Stimulated activated naive CD8-positive, alpha-beta T cell treated with anti-CD3 and anti-CD28 coated beads, Interleukin-15, Interleukin-2, amounts not matched to agents 100 ng/mL and 50 ng/mL, for 24 hours (primary cell): Measurements from ENCODE around the gene TMIGD3.
A peak's percentile ranks its signal among the peaks of the same experiment; 100 is the strongest.
"Not testable (repeated sequence)": the region's sequence is repeated elsewhere in the genome, so short reads cannot be mapped to it uniquely, and the experiment has no call there.

Experiments
- H3K27ac Mint-ChIP-seq: one replicate; pipeline ENCODE4 v1.8.0; 2021; ENCODE audit warnings: mild to moderate bottlenecking, mixed read lengths
- H3K27me3 Mint-ChIP-seq: one replicate; pipeline ENCODE4 v1.8.0; 2021; ENCODE audit warnings: mixed read lengths
- H3K36me3 Mint-ChIP-seq: one replicate; pipeline ENCODE4 v1.8.0; 2021; ENCODE audit warnings: low read depth, mixed read lengths
- H3K4me1 Mint-ChIP-seq: one replicate; pipeline ENCODE4 v1.8.0; 2021; ENCODE audit warnings: low read depth, mixed read lengths
- H3K4me3 Mint-ChIP-seq: one replicate; pipeline ENCODE4 v1.8.0; 2021; ENCODE audit warnings: mild to moderate bottlenecking, mixed read lengths
- H3K9me3 Mint-ChIP-seq: one replicate; pipeline ENCODE4 v1.8.0; 2021; ENCODE audit warnings: mixed read lengths

TMIGD3 gene

DNA sequence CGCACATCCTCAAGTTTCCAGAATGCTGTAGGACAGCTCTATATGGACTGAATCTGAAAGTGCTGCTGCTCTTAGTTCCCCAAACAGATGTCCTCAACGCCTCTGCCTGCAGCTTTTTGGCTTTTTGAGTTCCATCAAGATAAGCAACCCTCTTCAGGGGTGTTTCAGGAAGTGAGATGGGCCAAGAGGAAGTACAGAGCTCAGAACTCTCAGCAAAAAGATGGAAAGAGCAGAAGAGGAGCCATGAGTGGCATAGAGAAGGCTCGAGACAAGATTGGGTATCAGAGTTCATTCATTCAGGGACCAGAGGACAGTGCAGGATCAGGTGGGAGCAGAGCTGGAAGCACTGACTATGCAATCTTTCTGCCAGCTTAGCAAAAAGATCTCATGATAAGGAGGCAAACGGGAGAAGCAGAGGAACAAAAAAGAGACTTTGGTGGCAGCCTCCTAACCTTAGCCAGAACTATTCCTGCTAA lies at the start of gene TMIGD3, which contains the start of gene ADORA3:
Gene TMIGD3 (minus strand): TSS at position 49 of the 476 bp plus-strand sequence. CDS start 279 bp downstream, outside the sequence.
Gene ADORA3 (minus strand): TSS at position 49 of the 476 bp plus-strand sequence. CDS start 279 bp downstream, outside the sequence.
- H3K27ac Mint-ChIP-seq = peak within 1 kb of the TSS; percentile 19
- H3K36me3 Mint-ChIP-seq = no peaks in the 10 kb centered on the region
- H3K9me3 Mint-ChIP-seq = no peaks in the 10 kb centered on the region
- H3K27me3 Mint-ChIP-seq = no peaks in the 10 kb centered on the region
- H3K4me1 Mint-ChIP-seq = peaks cover 56% of the 10 kb centered on the region
- no peak within 1 kb of the TSS for H3K4me3 Mint-ChIP-seq

DNA sequence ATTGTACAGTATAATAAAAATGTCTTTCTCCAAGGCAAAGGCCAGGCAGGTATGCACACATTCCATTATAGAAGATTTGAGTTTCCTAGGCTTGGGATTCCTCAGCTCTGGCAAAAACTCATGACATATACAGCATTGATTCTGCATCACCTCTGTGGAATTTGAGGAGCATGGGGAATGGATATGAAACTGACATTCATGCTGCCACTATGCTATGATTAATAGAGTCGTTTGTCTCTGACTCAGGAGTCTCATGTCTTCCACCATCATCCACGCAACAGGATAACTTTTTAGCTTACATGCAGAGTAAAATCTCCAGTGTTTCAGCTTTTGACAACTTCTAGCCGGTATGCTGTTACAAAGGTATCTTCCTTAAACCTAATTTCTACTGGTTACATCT lies 49.8 kb upstream of the TMIGD3 start:
- Mint-ChIP-seq H3K4me3 (no peak overlapping the region), H3K27me3 (no peaks in the 10 kb centered on the region), H3K4me1 (no peaks in the 10 kb centered on the region), H3K36me3 (no peaks in the 10 kb centered on the region), H3K27ac (no peak overlapping the region), H3K9me3 (no peaks in the 10 kb centered on the region)

DNA sequence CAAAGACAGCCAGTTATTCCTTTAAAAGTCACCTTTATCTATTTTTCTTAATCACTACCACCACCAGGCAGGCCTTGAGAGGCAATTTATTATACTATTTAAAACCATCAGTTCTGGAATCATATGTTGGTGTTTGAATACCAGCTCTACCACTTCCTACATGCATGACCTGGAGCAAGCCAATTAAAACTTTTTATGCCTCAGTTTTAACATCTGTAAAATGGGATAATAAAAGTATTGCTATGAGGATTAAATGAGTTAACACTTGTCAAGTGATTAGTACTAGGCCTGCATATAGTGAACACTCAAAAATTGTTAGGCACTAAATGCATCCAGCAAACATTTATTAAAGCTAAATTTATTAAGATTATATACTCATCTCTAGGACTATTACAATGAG lies 49.2 kb upstream of the TMIGD3 start:
- H3K9me3 Mint-ChIP-seq = no peaks in the 10 kb centered on the region
- no peaks in the 10 kb centered on the region for H3K36me3 Mint-ChIP-seq
- no peaks in the 10 kb centered on the region for H3K4me1 Mint-ChIP-seq
- no peak overlapping the region for H3K27ac Mint-ChIP-seq
- no peaks in the 10 kb centered on the region for H3K27me3 Mint-ChIP-seq
- H3K4me3 Mint-ChIP-seq = no peak overlapping the region

DNA sequence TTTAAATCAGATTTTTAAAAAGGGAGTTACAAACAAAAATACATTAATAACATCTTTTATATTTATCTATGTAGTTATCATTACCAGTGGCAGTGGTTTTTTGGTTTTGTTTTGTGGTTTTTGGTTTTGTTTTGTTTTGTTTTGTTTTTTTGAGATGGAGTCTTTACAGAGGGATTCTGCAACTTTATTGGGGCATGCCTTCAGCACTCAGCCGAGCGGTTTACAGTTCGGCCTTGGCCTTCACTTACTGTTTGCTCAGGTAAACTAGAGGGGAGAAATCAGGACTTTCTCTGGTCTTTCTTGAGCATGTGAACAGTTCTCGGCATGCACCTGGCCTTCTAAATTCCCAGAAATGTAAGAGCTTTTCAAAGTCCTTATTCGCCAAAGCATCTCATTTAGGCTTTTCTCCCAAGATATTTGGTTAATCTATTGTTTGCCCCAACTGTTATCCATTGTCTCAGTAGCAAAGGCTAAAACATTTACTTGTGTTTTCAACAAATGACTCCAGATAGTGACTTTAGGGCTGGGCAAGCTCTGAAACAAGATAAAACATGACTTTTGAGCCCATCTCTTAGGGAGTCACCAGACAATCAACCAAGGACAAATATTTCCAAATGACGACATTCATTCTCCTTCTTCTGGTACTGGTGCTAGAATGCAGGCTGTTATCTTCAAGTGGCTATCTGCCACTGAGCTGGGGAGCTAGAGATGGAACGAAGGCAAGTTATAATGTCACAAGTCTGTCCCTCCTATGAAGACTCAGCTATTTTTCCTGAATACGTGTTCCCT lies 48.4 kb upstream of the TMIGD3 start:
- Mint-ChIP-seq H3K27ac (no peak overlapping the region), H3K36me3 (no peaks in the 10 kb centered on the region), H3K9me3 (no peaks in the 10 kb centered on the region), H3K4me3 (no peak overlapping the region), H3K4me1 (no peaks in the 10 kb centered on the region), H3K27me3 (no peaks in the 10 kb centered on the region)

DNA sequence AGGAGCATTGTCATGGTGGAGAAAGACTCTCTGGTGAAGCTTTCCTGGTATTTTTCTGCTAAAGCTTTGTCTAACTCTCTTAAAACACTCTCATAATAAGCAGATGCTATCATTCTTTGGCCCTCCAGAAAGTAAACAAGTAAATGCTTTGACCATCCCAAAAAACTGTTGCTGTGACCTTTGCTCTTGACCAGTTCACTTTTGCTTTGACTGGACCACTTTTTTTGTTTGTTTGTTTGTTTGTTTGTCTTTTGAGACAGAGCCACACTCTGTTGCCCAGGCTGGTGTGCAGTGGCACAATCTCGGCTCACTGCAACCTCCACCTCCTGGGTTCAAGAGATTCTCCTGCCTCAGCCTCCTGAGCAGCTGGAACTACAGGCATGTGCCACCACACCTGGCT lies 44.4 kb upstream of the TMIGD3 start:
- not testable (repeated sequence) for H3K4me3 Mint-ChIP-seq, H3K9me3 Mint-ChIP-seq, H3K27ac Mint-ChIP-seq, H3K27me3 Mint-ChIP-seq, H3K36me3 Mint-ChIP-seq, H3K4me1 Mint-ChIP-seq

DNA sequence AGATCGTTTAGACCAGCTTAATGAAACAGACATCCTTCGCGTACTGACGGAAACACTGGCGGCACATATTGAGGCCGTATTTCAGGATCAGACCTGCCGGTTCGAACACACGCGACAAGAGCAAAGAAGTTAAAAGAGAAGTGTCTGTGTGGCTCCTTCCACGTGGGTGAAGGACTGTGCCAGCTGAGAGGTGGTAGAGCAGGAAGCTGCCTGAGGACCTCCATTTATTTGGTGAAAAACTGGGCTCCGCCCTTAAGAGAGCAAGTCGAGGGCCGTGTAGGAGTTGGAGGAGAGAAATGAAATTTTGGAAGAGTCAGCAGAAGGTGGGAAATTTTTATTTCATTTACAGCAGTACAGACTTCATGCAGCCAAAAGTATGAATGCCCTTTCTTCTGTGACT lies 38.8 kb upstream of the TMIGD3 start:
- peaks cover under 1% of the 10 kb centered on the region for H3K27me3 Mint-ChIP-seq
- H3K4me3 Mint-ChIP-seq = no peak overlapping the region
- H3K9me3 Mint-ChIP-seq = peaks cover 9% of the 10 kb centered on the region
- peaks cover 9% of the 10 kb centered on the region for H3K4me1 Mint-ChIP-seq
- no peaks in the 10 kb centered on the region for H3K36me3 Mint-ChIP-seq
- no peak overlapping the region for H3K27ac Mint-ChIP-seq

DNA sequence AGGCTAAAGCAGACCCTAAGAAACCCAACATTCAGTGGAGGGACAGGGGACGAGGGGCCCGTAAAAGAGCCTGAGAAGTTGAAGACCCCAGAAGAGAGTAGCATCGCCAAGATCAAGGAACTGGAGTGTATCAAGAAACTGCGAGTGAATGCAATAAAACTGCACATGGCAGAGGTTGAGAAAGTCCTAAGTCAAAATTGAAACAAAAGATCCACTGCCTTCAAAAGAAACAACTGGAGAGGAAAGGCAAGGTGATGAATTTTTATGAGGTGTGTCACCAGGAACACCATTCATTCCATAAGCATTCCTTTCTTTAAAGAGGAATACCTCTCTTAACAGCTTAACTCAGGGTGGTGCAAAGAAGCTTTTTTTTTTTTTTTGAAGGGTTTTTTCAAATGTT lies 38.3 kb upstream of the TMIGD3 start:
- H3K4me3 Mint-ChIP-seq = no peak overlapping the region
- H3K4me1 Mint-ChIP-seq = peaks cover 9% of the 10 kb centered on the region
- peaks cover 5% of the 10 kb centered on the region for H3K27me3 Mint-ChIP-seq

DNA sequence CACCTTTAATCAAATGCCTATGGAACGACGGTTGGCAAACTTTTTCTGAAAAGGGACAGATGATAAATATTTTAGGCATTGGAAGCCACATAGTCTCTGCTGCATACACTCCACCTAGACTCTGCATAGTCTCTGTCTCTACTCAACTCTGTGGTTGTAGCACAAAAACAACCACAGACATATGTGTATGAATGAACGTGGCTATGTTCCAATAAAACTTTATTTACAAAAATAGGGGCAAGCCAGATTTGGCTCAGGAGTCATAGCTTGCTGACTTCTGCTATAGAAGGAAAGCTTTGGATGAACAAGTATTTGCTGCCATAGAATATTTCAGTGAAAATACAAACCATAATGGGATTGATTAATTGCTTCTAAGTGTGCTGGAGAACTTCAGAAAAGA lies 37.5 kb upstream of the TMIGD3 start:
- Mint-ChIP-seq H3K4me3 (no peak overlapping the region), H3K4me1 (peaks cover 9% of the 10 kb centered on the region), H3K9me3 (peaks cover 9% of the 10 kb centered on the region), H3K27me3 (peaks cover 7% of the 10 kb centered on the region), H3K27ac (no peak overlapping the region), H3K36me3 (no peaks in the 10 kb centered on the region)

More for the DNA sequence above, 38.3 kb upstream of the TMIGD3 start:
- Mint-ChIP-seq H3K27ac (no peak overlapping the region), H3K9me3 (peaks cover 9% of the 10 kb centered on the region), H3K36me3 (no peaks in the 10 kb centered on the region)

DNA sequence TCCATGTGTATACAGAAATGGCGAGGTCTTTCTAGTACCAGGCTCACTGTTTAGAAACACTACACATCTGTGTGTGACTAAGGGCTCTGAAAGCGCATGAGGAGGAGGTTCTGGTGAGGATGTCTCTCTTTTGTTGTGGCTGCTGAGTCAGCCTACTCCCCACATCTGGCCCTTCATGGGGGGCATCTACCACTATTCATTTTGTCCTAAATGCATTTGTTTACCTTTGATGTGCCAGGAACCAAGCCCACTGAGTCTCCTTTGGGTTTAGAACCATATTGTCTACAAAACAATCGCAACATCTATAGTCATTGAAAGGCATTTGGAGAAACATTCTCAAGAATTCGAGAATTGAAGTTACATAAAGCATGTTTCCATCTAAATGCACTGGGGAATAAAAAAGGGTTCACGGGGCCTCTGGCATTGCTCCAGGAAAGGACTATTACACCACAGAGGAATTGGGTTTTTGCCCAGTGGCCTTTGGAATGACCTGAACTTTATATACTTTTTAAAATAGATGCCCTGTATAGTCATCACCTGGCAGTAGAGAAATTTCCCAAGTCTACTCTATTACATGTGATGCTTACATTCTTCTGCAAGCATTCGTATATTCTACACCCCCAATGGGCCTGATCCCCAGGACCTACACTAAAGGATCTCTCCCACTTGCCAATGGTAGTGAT lies 35.1 kb upstream of the TMIGD3 start:
- Mint-ChIP-seq H3K27ac (no peak overlapping the region), H3K4me1 (peaks cover 9% of the 10 kb centered on the region), H3K9me3 (no peaks in the 10 kb centered on the region), H3K4me3 (no peak overlapping the region), H3K36me3 (no peaks in the 10 kb centered on the region), H3K27me3 (peaks cover 7% of the 10 kb centered on the region)

DNA sequence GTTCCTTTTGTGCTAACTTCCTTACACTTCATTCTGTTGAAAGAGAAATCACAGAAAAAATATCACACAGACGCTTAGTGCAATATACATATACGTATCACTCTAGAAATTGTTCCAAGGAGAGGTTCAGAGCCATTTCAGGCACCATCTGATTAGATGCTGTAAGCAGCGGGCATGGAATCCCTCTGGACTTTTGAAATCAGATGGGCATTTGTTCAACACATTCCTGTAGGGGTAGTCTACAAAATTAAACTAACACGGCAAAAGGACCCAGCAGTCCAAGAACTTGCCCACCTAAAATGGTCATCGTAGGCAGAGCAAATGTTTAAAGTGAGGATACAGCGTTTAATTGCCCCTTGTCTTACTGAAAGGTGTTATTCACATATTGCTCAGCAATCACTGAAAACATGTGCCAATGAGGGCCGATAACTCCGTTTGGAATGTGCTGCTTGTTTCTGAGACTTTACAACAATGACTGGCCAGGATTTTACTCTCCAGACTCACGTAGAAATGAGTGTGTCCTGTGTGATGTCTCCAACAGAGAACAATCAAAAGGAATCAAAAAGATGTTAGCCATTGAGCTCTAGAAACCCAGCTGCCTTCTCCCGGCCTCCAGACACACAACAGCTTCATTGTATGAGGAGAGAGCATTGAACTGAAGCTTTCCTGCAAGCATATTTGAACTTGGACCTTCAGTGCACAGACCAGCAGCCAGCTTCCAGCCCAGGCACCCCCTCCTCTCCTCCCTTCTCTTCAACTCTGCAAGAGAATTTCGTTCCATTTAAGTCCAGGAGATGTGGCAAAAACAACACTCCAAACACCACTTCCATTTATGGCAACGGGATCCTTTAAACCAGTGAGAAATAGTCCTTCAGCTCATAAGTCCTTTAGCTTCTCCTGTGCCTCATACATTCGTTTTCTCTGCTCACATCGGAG lies 32.1 kb upstream of the TMIGD3 start:
- no peaks in the 10 kb centered on the region for H3K9me3 Mint-ChIP-seq
- H3K36me3 Mint-ChIP-seq = no peaks in the 10 kb centered on the region
- no peak overlapping the region for H3K27ac Mint-ChIP-seq
- peaks cover 7% of the 10 kb centered on the region for H3K27me3 Mint-ChIP-seq
- H3K4me1 Mint-ChIP-seq = peaks cover 9% of the 10 kb centered on the region
- no peak overlapping the region for H3K4me3 Mint-ChIP-seq

DNA sequence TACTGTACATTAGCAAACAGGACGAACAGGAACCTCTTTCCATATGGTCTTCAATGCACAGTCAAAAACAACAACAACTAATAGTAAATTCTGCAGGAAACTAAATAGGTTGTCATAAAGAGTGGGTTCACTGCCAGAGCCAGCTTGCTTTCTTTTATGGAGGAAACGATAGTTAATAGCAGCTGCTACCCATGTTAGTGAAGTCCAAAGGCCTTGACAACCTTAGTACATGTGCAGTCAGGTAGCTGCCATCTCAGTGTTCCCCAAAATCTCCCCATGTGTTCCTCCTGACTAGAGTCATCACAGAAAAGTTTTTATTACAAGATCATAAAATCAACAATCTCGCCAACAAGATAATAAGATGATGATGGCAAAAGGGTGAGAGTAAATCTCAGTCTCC lies 16.6 kb upstream of the TMIGD3 start:
- no peaks in the 10 kb centered on the region for H3K9me3 Mint-ChIP-seq
- H3K4me3 Mint-ChIP-seq = no peak overlapping the region
- H3K36me3 Mint-ChIP-seq = no peaks in the 10 kb centered on the region
- H3K27me3 Mint-ChIP-seq = no peaks in the 10 kb centered on the region
- H3K27ac Mint-ChIP-seq = no peak overlapping the region
- peaks cover 39% of the 10 kb centered on the region for H3K4me1 Mint-ChIP-seq

DNA sequence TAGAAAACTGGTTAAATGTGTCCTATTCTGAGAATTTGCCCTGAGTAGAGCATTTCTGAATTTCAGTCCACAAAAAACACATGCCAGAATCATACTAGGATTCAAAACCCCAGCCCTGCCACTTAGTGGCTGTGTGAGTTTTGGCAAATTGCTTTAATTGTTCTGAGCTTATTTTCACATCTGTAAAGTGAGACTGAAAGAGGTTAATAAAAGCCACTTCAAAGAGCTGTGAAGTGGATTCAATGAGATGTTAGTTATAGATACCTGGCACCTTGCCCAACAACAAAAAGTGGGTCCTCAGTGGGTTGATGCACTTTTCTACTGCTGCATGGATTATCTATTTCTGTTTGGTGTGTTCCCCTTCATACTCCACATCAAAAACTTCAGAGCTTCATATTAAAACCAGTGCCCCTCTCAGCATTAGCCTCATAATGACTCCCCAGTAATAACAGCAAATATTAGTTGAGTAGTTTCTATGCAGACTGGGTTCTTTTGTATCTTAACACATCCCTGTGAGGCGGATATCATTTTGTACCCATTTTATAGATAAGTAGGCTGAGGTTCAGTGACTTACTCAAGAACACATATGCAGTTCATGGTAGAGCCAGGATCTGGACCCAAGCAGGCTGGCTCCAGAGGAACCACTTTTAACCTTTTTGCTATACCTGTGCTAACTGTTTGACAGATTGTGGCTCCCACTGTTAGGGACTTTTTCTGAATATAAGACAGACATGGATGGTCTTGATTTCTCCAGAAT lies 14.2 kb upstream of the TMIGD3 start:
- Mint-ChIP-seq H3K36me3 (no peaks in the 10 kb centered on the region), H3K9me3 (no peaks in the 10 kb centered on the region), H3K4me1 (peaks cover 46% of the 10 kb centered on the region), H3K27ac (peak overlapping the region; percentile 77), H3K27me3 (no peaks in the 10 kb centered on the region), H3K4me3 (peak overlapping the region; percentile 36)

DNA sequence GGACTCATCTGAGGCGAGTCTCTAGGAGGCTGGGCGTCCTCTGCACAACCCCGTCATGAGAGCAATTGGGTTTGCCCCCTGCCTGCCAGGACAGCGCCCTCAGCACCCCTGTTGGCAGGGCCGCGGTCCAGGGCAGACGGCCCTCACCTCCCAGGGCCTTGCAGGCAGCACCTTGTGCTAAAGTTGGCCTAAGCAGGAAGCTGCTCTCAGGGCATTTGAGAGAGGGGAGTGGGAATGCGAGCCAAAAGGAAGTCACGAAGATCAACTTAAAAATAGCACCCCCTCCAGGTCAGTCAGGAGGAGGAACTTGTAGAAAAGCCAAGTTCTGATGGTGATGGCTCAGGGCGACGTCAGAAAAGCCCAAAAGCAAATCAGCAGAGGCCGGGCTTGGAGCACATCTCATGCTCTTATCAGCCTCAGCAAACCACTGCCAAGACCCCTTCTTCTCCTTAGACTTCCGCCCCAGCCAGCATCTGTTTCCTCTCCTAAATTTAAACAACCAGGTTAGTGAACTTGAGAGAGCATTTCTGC lies 12.6 kb upstream of the TMIGD3 start:
- no peaks in the 10 kb centered on the region for H3K27me3 Mint-ChIP-seq
- H3K4me1 Mint-ChIP-seq = peaks cover 46% of the 10 kb centered on the region
- H3K4me3 Mint-ChIP-seq = peak overlapping the region; percentile 72
- no peaks in the 10 kb centered on the region for H3K9me3 Mint-ChIP-seq
- H3K36me3 Mint-ChIP-seq = no peaks in the 10 kb centered on the region
- peak overlapping the region; percentile 77 for H3K27ac Mint-ChIP-seq
